GM18870 (cell line): Measurements from ENCODE around the gene PMS1.
"Not testable (repeated sequence)": the region's sequence is repeated elsewhere in the genome, so short reads cannot be mapped to it uniquely, and the experiment has no call there.

ENCODE experiments used
- ATAC-seq: cut with Tn5 transposase; IDR thresholded peaks from one replicate; pipeline ENCODE4 v1.9.1; 2021; ENCODE audit warnings: moderate library complexity; ENCODE audit not compliant: unreplicated experiment

Gene PMS1

DNA sequence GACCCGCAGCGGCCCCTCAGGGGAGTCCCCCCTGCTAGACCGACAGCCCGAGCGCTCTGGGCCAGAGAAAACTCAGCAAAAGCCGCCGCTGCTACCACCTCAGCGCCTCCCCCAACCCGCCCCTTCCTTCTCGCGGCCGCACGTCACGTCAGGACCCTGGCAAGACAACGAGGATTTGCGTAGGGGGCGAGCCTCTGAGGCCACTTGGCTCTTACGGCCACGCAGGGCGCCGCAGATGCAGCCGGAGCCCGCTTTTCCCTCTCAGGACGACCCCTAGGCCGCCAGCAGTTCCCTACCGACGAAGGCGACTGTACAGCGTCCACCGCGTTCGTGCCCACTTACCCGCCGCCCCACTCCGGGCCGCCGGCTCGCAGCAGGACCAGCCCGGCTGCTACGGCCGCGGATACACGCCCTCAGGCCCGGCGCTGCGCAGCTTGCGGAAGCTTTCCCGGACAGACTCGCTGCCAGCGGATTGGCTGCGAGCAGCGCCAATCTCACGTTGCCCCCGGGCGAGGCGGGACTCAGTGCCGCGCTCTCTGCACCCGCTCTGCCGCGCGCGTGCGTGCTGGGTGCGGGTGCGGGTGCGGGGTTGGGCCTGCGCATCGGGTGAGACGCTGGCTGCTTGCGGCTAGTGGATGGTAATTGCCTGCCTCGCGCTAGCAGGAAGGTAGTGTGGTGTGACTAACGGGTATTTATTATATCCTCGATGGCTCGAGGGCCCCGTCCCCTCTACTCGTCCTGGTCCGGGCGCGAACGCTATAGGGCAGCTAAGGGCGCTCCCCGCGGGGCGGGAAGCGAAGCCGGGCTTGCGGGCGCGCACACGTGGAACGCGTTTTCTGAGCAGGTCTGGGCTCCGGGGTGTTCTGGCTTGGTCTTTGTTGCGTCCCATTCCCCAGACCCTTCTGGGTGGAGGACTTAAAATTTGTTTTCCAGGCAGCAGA is at the start of gene PMS1, which contains the start of gene ORMDL1:
Gene PMS1 (plus strand): TSS at position 524 of the 941 bp plus-strand sequence. CDS start 7,360 bp downstream, outside the sequence.
Gene ORMDL1 (minus strand): TSS at position 413 of the 941 bp plus-strand sequence. CDS start 1,744 bp downstream, outside the sequence.
- ATAC-seq: peak; percentile 89

DNA sequence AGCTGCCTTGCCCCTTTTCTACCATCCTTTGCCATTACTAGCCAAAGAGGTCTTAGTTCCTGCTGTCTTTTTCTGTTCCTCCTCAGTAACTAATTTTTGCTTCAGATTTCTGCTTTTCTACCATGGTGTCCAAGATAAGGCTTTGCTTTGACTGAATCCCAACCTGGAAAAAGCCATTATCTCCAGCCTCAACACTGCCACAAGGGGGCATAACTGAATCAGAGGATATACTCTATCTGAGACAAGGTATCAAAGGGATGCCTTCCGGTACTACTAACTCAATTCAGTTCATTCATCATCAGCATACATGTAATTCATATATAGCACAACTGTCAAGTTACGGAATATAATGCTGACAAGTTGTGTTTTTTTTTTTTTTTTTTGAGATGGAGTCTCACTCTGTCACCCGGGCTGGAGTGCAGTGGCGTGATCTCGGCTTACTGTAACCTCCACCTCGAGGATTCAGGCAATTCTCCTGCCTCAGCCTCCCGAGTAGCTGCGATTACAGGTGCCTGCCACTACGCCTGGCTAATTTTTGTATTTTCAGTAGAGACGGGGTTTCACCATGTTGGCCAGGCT is 33.1 kb upstream of the PMS1 start:
- ATAC-seq: no peak

DNA sequence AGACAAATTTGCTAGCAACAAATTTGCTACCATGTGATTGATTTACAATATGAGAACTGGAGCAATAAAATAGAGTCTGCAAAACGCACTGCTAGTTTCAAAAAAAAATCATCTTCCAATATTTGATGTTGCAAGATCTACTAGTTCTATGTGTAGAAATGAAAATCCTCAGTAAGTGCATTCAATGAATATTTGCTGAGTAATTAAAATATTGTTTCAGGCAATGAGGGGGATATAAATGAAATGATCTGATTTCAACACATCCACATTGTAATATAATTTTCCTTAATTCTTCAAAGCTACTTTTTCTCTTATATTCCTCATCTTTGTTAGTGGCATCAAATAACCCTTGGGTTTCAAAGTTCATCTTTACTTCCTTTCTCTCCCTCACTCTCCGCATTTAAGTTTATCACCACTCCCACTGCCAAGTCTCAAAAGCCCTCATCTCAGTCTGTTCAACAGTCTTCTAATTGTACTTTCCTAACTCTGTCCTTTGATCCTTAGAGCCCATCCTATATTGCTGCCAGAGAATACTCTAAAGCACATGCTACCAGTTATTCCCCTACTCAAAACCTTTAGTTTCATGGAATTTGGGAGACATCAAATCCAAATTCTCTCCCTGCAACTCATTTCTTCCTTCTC is 27.8 kb upstream of the PMS1 start:
- ATAC-seq: no peak

DNA sequence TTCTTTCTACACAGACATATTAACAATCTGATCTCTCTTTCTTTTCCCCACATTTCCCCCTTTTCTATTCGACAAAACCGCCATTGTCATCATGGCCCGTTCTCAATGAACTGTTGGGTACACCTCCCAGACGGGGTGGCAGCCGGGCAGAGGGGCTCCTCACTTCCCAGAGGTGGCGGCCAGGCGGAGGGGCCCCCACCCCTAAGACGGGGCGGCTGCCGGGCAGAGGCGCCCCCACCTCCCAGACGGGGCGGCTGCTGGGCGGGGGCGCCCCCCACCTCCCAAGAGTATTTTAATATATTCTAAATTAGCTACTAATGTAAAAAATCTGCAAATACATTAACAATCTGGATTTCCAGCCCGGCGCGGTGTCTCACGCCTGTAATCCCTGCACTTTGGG is 24.1 kb upstream of the PMS1 start:
- ATAC-seq: not testable (repeated sequence)

DNA sequence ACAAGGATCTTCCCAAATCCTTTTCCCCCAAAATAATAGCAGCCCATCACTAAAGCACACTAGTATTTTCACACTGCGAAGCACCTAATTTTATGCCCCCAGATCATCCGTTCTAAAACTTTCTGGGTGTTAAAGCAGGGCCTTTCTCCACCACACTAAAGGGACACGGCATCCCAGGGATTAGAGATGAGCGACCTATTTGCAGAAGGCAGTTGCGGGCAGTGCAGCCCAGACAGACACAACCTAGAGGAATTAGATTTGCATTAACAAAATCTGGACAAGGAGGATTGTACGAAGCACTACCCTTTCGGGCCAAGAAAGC is 22.1 kb upstream of the PMS1 start:
- no peak for ATAC-seq

DNA sequence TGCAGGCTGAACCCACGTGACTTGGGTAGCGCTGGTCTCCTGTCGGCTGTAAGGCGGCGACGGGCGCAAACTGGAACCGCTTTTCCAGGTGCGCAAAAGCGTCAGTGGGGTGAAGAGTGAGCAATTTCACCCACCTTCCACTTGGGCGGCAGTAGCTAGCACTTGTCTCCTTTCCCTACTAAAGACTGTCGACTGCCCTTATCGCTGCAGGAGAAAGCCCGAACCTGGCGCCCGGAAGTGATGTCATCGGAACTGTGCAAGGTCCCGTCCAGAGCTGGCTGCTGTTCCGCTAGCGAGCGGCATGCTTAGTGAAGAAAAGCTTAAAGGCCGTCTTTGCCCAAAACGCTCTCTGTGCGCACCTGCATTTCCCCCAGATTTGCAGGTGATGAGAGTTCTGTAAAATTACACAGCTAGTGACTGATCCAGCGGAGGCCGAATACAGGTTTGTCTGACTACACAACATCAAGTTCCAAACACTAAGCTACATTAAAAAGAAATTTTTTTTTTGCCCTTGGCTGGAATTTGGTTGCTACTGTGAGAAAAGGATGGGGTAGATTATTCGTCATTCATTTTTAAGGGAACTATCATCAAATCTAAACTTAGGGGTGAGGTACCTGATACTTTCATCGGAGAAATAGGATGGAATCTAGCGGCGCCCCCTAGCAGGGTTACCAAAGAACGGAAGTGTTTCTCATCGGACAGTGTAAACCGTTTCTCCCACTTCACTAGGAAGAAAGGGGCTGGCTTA is 21.5 kb upstream of the PMS1 start, which contains the start of gene OSGEPL1:
Gene OSGEPL1 (minus strand): TSS at position 242 of the 748 bp plus-strand sequence. CDS start 1,152 bp downstream, outside the sequence.
- peak; percentile 93 for ATAC-seq

DNA sequence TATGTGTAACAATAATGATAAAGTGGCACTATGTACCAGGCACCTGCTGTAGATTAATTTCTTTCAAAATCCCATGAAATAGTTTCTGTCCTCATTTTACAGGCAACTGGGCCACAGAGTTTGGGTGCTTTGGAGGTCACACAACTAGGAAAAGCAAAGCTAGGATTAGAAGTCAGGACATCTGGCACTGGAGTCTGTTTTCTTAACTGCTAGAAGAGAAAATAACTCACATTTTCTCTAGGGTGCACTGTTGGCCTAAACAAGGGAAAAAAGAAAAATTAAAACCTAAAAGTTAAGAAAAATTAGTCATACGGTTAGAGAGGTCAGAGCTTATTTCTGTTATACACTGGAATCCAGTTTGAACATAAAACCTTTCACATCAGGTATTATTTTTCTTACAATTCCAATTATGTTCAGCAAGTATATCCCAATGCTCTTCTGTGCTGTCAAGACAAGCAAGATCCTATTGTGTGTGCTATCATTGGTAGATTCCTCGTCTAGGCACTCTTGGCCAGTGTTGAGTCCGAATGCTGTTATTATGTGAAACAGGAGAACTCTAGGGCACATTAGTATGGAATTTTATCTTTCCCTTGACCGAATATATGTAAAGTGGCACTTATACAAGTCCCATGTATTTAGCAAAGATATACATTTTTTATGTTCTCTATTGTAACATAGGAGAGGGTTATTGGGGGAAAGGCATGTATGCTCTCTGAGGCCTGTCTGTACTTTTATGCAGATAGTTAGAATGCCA is 20.2 kb upstream of the PMS1 start:
- no peak for ATAC-seq

DNA sequence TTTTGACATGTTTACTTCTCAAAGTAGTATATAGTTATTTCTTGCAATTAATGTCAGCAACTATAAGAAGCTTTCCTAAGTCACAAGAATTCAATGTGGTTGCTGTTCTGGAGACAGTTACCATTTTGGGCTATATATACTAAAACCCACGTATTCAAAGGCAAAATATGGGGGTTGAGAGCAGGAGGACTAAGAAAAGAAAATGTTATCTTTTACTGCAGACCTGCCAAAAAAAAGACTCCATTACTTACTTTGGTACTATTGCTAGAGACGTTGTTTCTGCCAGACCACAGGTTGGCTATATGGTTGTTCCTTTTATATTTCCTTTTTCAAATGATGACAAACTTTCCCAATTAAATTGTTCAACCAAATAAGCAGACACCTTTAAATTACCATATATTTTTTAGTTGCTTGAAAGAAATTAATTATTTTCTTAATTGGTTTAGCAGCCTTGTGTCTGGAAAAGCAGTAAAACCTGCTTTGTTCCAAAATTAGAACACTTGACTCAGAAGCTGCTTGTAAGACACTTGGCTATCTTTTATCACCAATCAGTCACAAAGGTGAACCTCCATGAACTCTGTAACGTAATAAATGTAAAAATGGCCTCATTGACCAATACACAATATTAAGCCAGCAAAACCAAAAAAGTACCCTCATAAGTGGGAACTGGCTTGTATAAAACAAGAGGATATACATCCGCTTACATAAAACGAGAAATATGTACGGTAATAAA is 13.5 kb upstream of the PMS1 start:
- no peak for ATAC-seq

DNA sequence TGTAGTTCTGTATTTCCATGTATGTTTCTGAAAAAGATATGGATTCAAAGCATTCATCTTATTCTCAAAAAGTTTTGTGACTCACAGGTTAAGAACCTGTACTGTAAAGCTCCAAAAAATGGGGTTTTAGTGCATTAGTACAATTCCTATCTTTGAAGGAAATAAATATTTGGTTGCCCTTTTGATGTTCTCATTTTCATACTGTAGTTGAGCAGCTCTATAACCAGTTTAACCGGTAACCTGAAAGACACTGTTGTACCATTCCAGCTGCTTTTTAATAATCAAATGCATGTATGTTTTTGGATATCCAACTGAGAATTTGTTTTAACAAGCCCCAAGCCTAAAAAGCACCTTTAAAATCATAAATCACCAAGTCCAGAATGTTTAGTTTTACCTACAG is 12.0 kb upstream of the PMS1 start:
- ATAC-seq: no peak

DNA sequence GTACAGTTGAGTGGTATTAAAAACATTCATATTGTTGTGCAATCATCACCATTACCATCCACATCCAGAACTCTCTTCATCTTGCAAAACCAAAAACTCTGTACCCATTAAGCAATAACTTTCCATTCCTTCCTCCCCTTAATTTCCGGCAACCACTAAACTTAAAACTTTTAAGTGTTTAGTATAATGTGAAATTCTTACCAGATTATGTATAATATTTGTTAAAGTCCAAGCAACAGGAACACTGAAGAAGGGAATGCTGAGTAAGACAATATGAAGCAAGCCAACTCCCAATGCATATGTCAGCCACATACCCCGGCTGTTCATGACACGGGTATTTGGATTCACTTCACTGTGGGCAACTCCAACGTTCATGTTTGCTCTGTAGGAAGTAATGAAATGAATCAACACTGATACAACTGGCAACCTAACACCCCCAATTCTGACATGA is 2.0 kb upstream of the PMS1 start:
- ATAC-seq: no peak

DNA sequence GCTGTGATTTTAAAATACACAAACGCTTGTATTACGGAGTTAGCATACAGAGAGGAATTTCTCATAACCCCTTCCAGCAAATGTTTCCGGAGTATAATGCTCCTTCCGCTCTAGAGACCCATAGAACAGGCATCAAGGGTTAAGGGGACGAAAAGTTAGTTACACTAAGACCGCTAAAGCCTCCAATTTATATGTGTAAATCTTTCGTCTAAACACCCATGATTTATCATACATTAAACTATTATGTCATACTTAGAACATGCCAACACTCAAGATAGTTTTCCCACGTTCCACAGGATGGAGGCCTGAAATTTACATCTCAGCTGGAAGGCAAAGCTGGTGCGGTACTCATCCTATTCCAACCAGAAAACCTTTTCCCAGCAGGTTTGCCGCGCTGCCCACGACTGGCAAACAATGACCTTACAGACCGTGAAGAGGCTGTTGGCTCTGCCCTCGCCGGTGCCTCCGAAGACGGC is 761 bp upstream of the PMS1 start:
- peak; percentile 26 for ATAC-seq

DNA sequence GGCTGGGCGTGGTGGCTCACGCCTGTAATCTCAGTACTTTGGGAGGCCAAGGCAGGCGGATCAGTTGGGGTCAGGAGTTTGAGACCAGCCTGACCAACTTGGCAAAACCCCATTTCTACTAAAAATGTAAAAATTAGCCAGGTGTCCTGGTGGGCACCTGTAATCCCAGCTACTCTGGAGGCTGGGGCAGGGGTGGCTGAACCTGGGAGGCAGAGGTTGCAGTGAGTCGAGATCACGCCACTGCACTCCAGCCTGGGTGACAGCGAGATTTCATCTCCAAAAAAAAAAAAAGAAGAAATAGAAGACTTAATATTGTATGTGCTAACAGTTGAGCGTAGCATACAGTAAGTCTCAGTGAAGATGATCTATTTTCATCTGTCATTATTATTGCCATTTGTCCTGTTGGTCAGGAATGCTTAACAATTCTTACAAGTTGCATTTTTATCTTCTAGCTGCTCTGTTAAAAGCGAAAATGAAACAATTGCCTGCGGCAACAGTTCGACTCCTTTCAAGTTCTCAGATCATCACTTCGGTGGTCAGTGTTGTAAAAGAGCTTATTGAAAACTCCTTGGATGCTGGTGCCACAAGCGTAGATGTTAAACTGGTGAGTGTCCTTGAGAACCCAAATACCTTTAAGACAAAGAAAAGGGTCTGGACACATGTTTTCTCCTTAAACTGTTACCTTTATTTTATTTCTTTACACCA is 7.2 kb downstream of the PMS1 start:
- ATAC-seq: no peak

DNA sequence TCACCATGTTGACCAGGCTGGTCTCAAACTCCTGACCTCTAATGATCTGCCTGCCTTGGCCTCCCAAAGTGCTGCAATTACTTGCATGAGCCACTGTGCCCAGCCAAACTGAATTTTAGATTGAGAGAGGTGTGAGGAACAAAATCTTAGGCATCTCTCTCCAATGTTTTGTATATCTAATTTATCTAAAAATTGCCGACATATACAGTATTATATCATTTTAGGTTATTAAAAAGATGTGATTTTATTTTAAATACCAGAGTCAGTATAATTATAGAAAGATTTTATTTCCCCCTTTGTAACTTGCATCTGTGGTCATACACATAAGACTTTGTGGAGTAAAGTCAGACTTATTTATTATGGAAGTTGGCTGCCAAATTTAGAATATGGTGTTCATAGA is 10.1 kb downstream of the PMS1 start:
- no peak for ATAC-seq

DNA sequence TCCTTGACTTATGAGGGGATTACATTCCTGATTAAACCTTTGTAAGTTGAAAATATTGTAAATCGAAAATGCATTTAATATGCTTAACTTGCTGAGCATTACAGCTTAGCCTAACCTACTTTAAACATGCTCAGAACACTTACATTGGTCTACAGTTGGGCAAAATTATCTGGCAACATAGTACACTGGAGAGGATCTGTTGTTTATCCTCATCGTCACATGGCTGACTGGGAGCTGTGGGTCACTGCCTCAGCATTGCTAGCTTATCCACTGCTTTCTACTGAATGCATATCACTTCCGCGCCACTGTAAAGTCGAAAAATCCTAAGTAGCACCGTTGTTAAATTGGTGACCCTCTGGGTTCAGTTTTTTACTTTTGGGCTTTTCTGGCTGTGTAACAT is 13.7 kb downstream of the PMS1 start:
- no peak for ATAC-seq

DNA sequence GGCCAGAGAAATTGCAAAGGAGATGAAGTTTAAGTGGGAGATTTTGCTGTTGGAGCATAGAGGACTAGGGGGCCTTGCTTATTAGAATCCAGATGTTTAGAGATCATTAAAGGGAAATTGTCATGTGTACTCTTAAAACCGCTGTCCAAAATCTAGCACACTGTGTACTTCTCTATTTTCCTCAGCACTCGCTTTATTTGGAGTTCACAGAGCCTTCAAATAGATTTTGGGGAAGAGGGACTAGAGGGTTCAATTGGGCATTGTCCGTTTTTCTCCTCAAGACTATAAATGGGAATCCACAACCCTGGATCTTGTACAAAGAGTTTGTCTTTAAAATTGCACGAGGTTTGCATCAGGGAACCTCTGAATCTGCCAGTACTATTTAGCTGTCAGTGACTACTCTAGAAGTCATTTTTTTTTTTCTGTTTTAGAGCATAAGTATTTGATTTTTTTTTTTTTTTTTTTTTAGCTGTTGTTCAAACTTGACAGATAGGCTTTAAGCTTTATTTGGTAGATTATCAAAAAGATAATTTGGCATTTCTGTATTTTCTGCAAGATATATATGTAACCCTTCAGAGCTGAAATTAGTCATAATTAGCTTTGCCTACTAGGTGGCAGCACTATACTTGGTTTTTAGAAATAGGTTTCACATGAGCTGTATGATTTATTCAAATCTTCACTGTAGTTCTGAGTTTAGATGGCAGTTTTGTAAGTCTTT is 14.2 kb downstream of the PMS1 start:
- ATAC-seq: peak; percentile 86

DNA sequence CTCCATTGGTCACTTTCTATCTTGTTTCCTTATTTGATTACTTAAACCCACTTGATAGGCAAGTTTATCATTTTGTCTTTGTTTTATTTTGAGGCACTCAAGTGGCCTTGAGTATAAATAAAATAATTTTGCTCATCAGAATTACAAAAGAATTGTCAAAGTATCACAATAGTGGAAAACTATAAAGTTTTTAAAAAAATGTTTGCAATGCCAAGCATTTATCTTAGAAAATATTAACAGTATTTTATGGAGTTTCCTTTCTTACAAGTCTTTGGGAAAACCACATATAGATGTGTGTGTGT is 14.7 kb downstream of the PMS1 start:
- ATAC-seq: no peak

DNA sequence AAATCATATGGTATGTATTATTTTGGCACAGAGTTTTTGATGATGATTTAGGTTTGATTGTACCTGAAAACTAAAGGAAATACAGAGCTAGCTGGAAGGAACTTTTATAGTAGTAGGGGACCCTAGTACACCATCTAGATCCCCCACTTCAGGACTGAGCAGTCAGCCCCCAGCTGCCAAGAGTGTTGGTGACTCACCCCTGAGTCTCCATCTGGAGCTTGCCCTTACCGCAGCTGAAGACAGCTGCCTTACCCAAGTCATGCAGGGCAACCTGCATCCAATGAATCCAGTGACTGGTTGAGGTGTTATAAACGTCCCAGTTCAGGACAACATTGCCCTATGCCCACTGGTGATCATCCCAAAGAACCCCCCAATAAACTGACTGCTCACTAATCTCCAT is 15.3 kb downstream of the PMS1 start:
- ATAC-seq: no peak

DNA sequence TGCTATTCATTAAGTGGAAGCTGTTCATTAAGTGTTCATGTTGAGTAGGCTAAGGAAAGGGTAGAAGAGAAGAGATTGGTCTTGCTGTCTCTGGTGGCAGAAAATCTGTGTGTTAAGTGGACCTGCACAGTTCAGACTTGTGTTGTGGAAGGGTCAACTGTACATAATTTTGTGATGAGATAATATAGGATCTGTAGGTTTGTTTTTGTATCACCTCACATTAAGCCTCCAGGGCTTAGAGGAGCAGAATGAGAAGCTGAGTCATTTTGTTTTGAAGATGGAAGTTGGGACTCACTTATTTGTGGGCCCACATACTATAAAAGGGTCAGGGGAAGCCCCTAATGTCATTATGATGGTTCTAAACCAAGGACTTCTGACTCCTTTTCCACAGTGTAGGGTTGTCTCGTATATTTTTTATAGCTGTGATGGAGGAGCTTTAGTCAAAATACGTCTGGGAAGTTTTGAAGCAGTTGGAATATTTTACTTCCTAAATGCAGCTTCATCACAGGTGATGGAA is 18.2 kb downstream of the PMS1 start:
- no peak for ATAC-seq
